Spleen (tissue), 11 donors: ENCODE results near the gene PDCD1. TPM values are rescaled to one million over a fixed set of nuclear protein-coding genes. Genes with fewer than 3 reads are reported as not detected.

ENCODE experiments used
- DNase-seq: peaks from one replicate; pipeline ENCODE4 v3.0.0-alpha.2; 2020
- H3K27ac ChIP-seq, 8 donors: fragments of 200-600 bp; sonication (generic) in 7 of 8; 1 replicate in 4 of 8; 2 replicates in 4 of 8; pipeline versions ENCODE4 v1.5.0 to v1.8.0; 2016 to 2021; ENCODE audit warnings: inconsistent platforms in 4 of 8, mild to moderate bottlenecking in 4 of 8, moderate library complexity in 1 of 8
- H3K27me3 ChIP-seq, 7 donors: fragments of 200-600 bp; sonication (generic) in 6 of 7; replicated peaks in 1 of 7; 1 replicate in 4 of 7; 2 replicates in 3 of 7; pipeline versions ENCODE4 v1.5.0 to v1.8.0; 2016 to 2021; ENCODE audit warnings: inconsistent platforms in 3 of 7, mild to moderate bottlenecking in 1 of 7
- H3K36me3 ChIP-seq, 6 donors: fragments of 200-600 bp; sonication (generic) in 5 of 6; 1 replicate in 4 of 6; 2 replicates in 2 of 6; pipeline versions ENCODE4 v1.5.0 to v1.8.0; 2016 to 2021; ENCODE audit warnings: inconsistent platforms in 2 of 6
- H3K4me1 ChIP-seq, 6 donors: fragments of 200-600 bp; sonication (generic) in 5 of 6; 1 replicate in 3 of 6; 2 replicates in 3 of 6; pipeline versions ENCODE4 v1.5.0 to v1.8.0; 2016 to 2021; ENCODE audit warnings: inconsistent platforms in 3 of 6
- H3K4me3 ChIP-seq, 8 donors: fragments of 200-600 bp; sonication (generic) in 7 of 8; 1 replicate in 4 of 8; 2 replicates in 4 of 8; pipeline versions ENCODE4 v1.5.0 to v1.8.0; 2016 to 2021; ENCODE audit warnings: inconsistent platforms in 4 of 8, mild to moderate bottlenecking in 4 of 8, moderate library complexity in 2 of 8
- H3K9me3 ChIP-seq, 8 donors: fragments of 200-600 bp; sonication (generic) in 7 of 8; 1 replicate in 4 of 8; 2 replicates in 4 of 8; pipeline versions ENCODE4 v1.5.0 to v1.8.0; 2016 to 2021; ENCODE audit warnings: inconsistent platforms in 4 of 8
- CTCF ChIP-seq, 11 experiments: fragments of 200-600 bp in 7 of 11; fragments of 450-650 bp in 4 of 11; sonication (generic) in 4 of 11; IDR thresholded peaks in 8 of 11; conservative IDR thresholded peaks in 3 of 11; 1 replicate in 7 of 11; 2 replicates in 4 of 11; pipeline versions ENCODE4 v1.4.0 to v1.8.0; 2016 to 2021; ENCODE audit warnings: antibody characterized with exemption in 11 of 11, inconsistent platforms in 4 of 11, mild to moderate bottlenecking in 1 of 11
- POLR2A ChIP-seq, 3 donors: fragments of 450-650 bp; IDR thresholded peaks; one replicate each; pipeline ENCODE4 v1.5.1; 2017; ENCODE audit warnings: antibody characterized with exemption in 3 of 3, mild to moderate bottlenecking in 1 of 3
- POLR2AphosphoS5 ChIP-seq, 3 donors: sonication (generic); formaldehyde crosslinking; IDR thresholded peaks; one replicate each; pipeline ENCODE4 v1.5.1; 2017; ENCODE audit warnings: antibody characterized with exemption in 3 of 3
- WGBS, 5 donors: extraction: QIAGEN DNeasy Blood & Tissue Kit in 3 of 5; methylation state at CpG; one replicate each; pipeline versions ENCODE4 v1.1.5 to v1.1.7; 2013 to 2018; 5-methylcytosine and 5-hydroxymethylcytosine counted together
- intact Hi-C: fragments of 100-400 bp; cut with DNase I; formaldehyde crosslinking; loops from one replicate; pipeline ENCODE4 v1.15.0; 2023; ENCODE audit warnings: low total_unique reads
- polyA plus RNA-seq, 3 donors: library from polyadenylated mRNA; stranded (reverse); fragments of 200-250 nt; gene quantifications; one replicate each; pipeline ENCODE4 v1.2.1, GENCODE V29; 2013
- total RNA-seq, 7 donors: library from RNA; depleted of rRNA in 3 of 7; stranded (reverse); fragments of >200 nt in 3 of 7; fragmentation: NEBNext Ultra II Directional in 4 of 7; extraction: Animal tissue kit (Norgen Biotek cat#: 25700) in 4 of 7; gene quantifications; one replicate each; pipeline versions ENCODE4 v1.1.0 to v1.2.1, GENCODE V29; 2016 to 2021
- donor health status: healthy with polysubstance abuse.
- donor health status: DM: no; HTN: no; CAD: no; lungs with moderate emphysema.
- donor health status: DM: no; HTN: no; CAD: no.
- donor health status: Bipolar disorder and iron deficiency.
- donor health status: healthy.
- donor health status: DM: no; HTN: no; CAD: no.
- donor health status: DM: yes; HTN: yes; CAD: no.

PDCD1 gene
- total and polyA plus RNA-seq, 10 donors = 2.7 to 7.9 (median 5.3) TPM

- Histone ChIP-seq H3K9me3 (no peaks in the 10 kb centered on the region), H3K27ac (no peak overlapping the region), H3K4me1 (peaks cover 1 to 15% (median 6%) of the 10 kb centered on the region in 6 donors), H3K4me3 (no peak overlapping the region), H3K27me3 (peaks cover 0 to 26% (median 0%) of the 10 kb centered on the region in 7 donors), H3K36me3 (peaks cover 0 to 22% (median 0%) of the 10 kb centered on the region in 6 donors)
- intact Hi-C loops = no loop called here
- WGBS, 5 donors = 85 to 90% (median 89%) methylated on average over 9 to 16 of the region's 16 CpGs
- TF ChIP-seq CTCF (IDR thresholded peaks at IDR 0.05 in 8 of 11, conservative IDR thresholded peaks at IDR 0.05 in 3 of 11) (no peak), POLR2A (IDR thresholded peaks at IDR 0.05) (no peak), POLR2AphosphoS5 (IDR thresholded peaks at IDR 0.05) (peak in 1 of 3 donors; percentile 26)
- DNase-seq = no peak
Observed at GRCh38 chr2:241849616-241850543, 8.8 kb downstream of the PDCD1 start.

- Histone ChIP-seq H3K9me3 (no peaks in the 10 kb centered on the region), H3K27ac (no peak overlapping the region), H3K36me3 (peaks cover 0 to 22% (median 0%) of the 10 kb centered on the region in 6 donors), H3K4me3 (no peak overlapping the region), H3K4me1 (peaks cover 5 to 17% (median 12%) of the 10 kb centered on the region in 6 donors), H3K27me3 (peaks cover 0 to 26% (median 0%) of the 10 kb centered on the region in 7 donors)
- intact Hi-C loops = no loop called here
- TF ChIP-seq CTCF (IDR thresholded peaks at IDR 0.05 in 8 of 11, conservative IDR thresholded peaks at IDR 0.05 in 3 of 11) (no peak), POLR2AphosphoS5 (IDR thresholded peaks at IDR 0.05) (no peak), POLR2A (IDR thresholded peaks at IDR 0.05) (no peak)
- 88 to 93% (median 92%) methylated on average over 27 to 39 of the region's 39 CpGs for WGBS, 5 donors
- peak; percentile 73 for DNase-seq
Observed at GRCh38 chr2:241848761-241849615, 9.7 kb downstream of the PDCD1 start.

- Histone ChIP-seq H3K36me3 (peaks cover 0 to 8% (median 0%) of the 10 kb centered on the region in 6 donors), H3K9me3 (no peaks in the 10 kb centered on the region), H3K4me1 (peaks cover 13 to 34% (median 26%) of the 10 kb centered on the region in 6 donors), H3K4me3 (no peak overlapping the region), H3K27me3 (peaks cover 0 to 35% (median 0%) of the 10 kb centered on the region in 7 donors), H3K27ac (no peak overlapping the region)
- WGBS, 5 donors = 89 to 96% (median 90%) methylated on average over 22 of the region's 22 CpGs
- DNase-seq = no peak
- intact Hi-C loops = no loop called here
- TF ChIP-seq POLR2A (IDR thresholded peaks at IDR 0.05) (no peak), CTCF (IDR thresholded peaks at IDR 0.05 in 8 of 11, conservative IDR thresholded peaks at IDR 0.05 in 3 of 11) (no peak), POLR2AphosphoS5 (IDR thresholded peaks at IDR 0.05) (no peak)
Observed at GRCh38 chr2:241846406-241846805, 12.3 kb downstream of the PDCD1 start.
